Stomach (tissue), 4 donors: ENCODE results near the gene B3GNT5.

ENCODE experiments used
- POLR2A ChIP-seq, 4 donors: fragments of 450-650 bp; IDR thresholded peaks; one replicate each; pipeline ENCODE4 v1.6.1; 2016; ENCODE audit warnings: antibody characterized with exemption in 4 of 4, control low read depth in 2 of 4, mild to moderate bottlenecking in 1 of 4, moderate library complexity in 1 of 4
- POLR2AphosphoS5 ChIP-seq, 3 donors: sonication (generic); formaldehyde crosslinking; IDR thresholded peaks; one replicate each; pipeline ENCODE4 v1.6.1; 2016; ENCODE audit warnings: antibody characterized with exemption in 3 of 3
- TF ChIP-seq, protein P1 (sequence below), 7 experiments: fragments of 450-650 bp in 4 of 7; fragments of 200-600 bp in 3 of 7; sonication (generic) in 3 of 7; IDR thresholded peaks; one replicate each; pipeline ENCODE4 v1.5.1; 2016 to 2019; ENCODE audit warnings: antibody characterized with exemption in 7 of 7, control low read depth in 2 of 7, mild to moderate bottlenecking in 1 of 7

DNA sequence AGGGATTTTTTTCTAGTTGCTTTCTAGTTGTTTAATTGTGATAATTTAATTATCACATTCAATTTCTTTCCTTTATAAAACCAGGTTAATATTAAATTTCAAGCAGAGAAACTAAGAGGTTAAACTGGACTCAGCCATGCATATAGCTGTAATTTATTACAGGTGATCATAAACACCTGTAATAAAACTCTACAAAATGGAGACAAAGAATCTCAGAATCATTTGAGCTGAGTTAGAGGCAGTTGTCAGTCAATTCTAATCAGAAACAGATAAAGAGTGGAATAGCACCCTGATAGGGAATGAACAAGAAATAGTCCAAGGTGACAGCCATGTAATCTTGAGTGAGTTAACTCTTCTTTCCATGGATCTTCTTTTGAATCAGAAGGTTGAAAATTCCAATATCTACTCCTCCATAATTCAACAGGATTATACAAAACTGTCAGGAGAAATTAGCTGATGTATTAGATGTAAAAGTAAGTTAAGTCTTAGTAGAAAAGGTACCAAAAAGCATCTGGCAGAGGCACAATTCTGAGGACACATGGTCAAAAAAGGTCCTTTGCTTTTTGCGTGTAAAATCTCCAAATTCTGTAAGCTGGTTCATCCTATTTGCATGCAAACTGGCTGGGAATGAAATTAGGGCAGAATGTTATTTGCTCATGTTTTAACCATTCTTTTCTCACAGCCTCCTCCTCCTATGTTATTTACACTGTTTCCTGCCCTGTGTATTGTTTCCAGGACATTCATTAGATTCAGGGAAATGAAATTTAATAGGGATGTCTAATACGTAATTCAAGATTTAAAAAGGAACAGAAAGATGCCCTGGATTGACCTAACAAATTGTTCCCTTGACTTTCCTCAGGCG lies 39.4 kb upstream of the B3GNT5 start:
- TF ChIP-seq, protein P1, sequence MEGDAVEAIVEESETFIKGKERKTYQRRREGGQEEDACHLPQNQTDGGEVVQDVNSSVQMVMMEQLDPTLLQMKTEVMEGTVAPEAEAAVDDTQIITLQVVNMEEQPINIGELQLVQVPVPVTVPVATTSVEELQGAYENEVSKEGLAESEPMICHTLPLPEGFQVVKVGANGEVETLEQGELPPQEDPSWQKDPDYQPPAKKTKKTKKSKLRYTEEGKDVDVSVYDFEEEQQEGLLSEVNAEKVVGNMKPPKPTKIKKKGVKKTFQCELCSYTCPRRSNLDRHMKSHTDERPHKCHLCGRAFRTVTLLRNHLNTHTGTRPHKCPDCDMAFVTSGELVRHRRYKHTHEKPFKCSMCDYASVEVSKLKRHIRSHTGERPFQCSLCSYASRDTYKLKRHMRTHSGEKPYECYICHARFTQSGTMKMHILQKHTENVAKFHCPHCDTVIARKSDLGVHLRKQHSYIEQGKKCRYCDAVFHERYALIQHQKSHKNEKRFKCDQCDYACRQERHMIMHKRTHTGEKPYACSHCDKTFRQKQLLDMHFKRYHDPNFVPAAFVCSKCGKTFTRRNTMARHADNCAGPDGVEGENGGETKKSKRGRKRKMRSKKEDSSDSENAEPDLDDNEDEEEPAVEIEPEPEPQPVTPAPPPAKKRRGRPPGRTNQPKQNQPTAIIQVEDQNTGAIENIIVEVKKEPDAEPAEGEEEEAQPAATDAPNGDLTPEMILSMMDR (IDR thresholded peaks at IDR 0.05) = no peak
- TF ChIP-seq POLR2AphosphoS5 (IDR thresholded peaks at IDR 0.05) (no peak), POLR2A (IDR thresholded peaks at IDR 0.05) (no peak)
